HTR-8/SVneo (cell line): ENCODE data around the gene TSNAXIP1.
A peak's percentile ranks its signal among the peaks of the same experiment; 100 is the strongest.

Source experiments
- DNase-seq: peaks from one replicate; pipeline ENCODE4 v3.0.0; 2011; ENCODE audit warnings: low spot score, mixed read lengths; ENCODE audit not compliant: insufficient read length
- FAIRE-seq: peaks from 2 replicates; lab custom pipeline; 2011; peaks lifted over from hg19 to GRCh38; lab: Jason Lieb, UNC

Gene TSNAXIP1

GRCh38 chr16:67806428-67807147 is at the start of gene TSNAXIP1, which contains the start of gene RANBP10:
TSS of gene TSNAXIP1 (plus strand) at chr16:67806889. CDS start at chr16:67807150, 261 bp downstream.
TSS of gene RANBP10 (minus strand) at chr16:67806560. CDS start at chr16:67806536, 24 bp downstream.
- FAIRE-seq (peak; percentile 95), DNase-seq (peak; percentile 98)

- DNase-seq (no peak), FAIRE-seq (peak; percentile 57)
Observed at GRCh38 chr16:67758006-67758405, 48.7 kb upstream of the TSNAXIP1 start.

- no peak for DNase-seq
- no peak for FAIRE-seq
Observed at GRCh38 chr16:67758966-67759365, 47.7 kb upstream of the TSNAXIP1 start.

- no peak for DNase-seq
- peak; percentile 64 for FAIRE-seq
Observed at GRCh38 chr16:67760206-67760955, 46.3 kb upstream of the TSNAXIP1 start.

- DNase-seq (no peak), FAIRE-seq (no peak)
Observed at GRCh38 chr16:67760956-67761230, 45.8 kb upstream of the TSNAXIP1 start.

- FAIRE-seq (no peak), DNase-seq (no peak)
Observed at GRCh38 chr16:67761924-67762323, 44.8 kb upstream of the TSNAXIP1 start.

GRCh38 chr16:67762385-67762784 is 44.3 kb upstream of the TSNAXIP1 start:
- DNase-seq: no peak
- no peak for FAIRE-seq

GRCh38 chr16:67763066-67763465 is 43.6 kb upstream of the TSNAXIP1 start:
- DNase-seq (no peak), FAIRE-seq (no peak)

- FAIRE-seq (no peak), DNase-seq (no peak)
Observed at GRCh38 chr16:67764158-67764667, 42.5 kb upstream of the TSNAXIP1 start.

- no peak for FAIRE-seq
- DNase-seq: no peak
Observed at GRCh38 chr16:67766291-67766690, 40.4 kb upstream of the TSNAXIP1 start.

- FAIRE-seq: no peak
Observed at GRCh38 chr16:67767953-67768352, 38.7 kb upstream of the TSNAXIP1 start.

GRCh38 chr16:67770346-67770991 is 36.2 kb upstream of the TSNAXIP1 start:
- no peak for DNase-seq
- FAIRE-seq: no peak

More at GRCh38 chr16:67767953-67768352, 38.7 kb upstream of the TSNAXIP1 start:
- DNase-seq: no peak

- DNase-seq: no peak
- FAIRE-seq: no peak
Observed at GRCh38 chr16:67773099-67773498, 33.6 kb upstream of the TSNAXIP1 start.

- DNase-seq (no peak), FAIRE-seq (no peak)
Observed at GRCh38 chr16:67773569-67774456, 32.9 kb upstream of the TSNAXIP1 start.

- no peak for FAIRE-seq
- DNase-seq: no peak
Observed at GRCh38 chr16:67774457-67774853, 32.2 kb upstream of the TSNAXIP1 start.

- no peak for FAIRE-seq
- DNase-seq: no peak
Observed at GRCh38 chr16:67775273-67775672, 31.4 kb upstream of the TSNAXIP1 start.

GRCh38 chr16:67779256-67780014 is 27.3 kb upstream of the TSNAXIP1 start:
- no peak for DNase-seq
- no peak for FAIRE-seq

- DNase-seq: no peak
- no peak for FAIRE-seq
Observed at GRCh38 chr16:67780847-67781564, 25.7 kb upstream of the TSNAXIP1 start.

GRCh38 chr16:67781565-67781921 is 25.1 kb upstream of the TSNAXIP1 start:
- no peak for DNase-seq
- no peak for FAIRE-seq
